ENCODE measurements around the gene CRYBB3.
A peak's percentile ranks its signal among the peaks of the same experiment; 100 is the strongest.
"Not testable (repeated sequence)": the region's sequence is repeated elsewhere in the genome, so short reads cannot be mapped to it uniquely, and the experiment has no call there.

Gene CRYBB3

GRCh38 chr22:25232301-25232700, 32.6 kb downstream of the CRYBB3 start:
- DNase-seq (ENCODE audit: low read depth) = peak; percentile 46
- Histone ChIP-seq H3K4me3 (ENCODE audit: low read length) (no peak overlapping the region), H3K4me1 (ENCODE audit: control insufficient read depth, insufficient read depth, low read length) (no peaks in the 10 kb centered on the region), H3K27me3 (replicated peaks; ENCODE audit: control insufficient read depth, insufficient read depth, low read length) (peaks cover 15% of the 10 kb centered on the region), H3K36me3 (ENCODE audit: control insufficient read depth, insufficient read depth, low read length, severe bottlenecking) (no peaks in the 10 kb centered on the region), H3K9ac (ENCODE audit: low read length) (no peak overlapping the region), H3K9me3 (ENCODE audit: control insufficient read depth, low read length) (no peaks in the 10 kb centered on the region)

- H3K4me1 ChIP-seq (ENCODE audit: control insufficient read depth, insufficient read depth, low read length); H3K9me3 ChIP-seq (ENCODE audit: control insufficient read depth, low read length); H3K36me3 ChIP-seq (ENCODE audit: control insufficient read depth, insufficient read depth, low read length, severe bottlenecking); H3K4me3 ChIP-seq (ENCODE audit: low read length); H3K9ac ChIP-seq (ENCODE audit: low read length); DNase-seq (ENCODE audit: low read depth): not testable (repeated sequence)
- peaks cover 19% of the 10 kb centered on the region for H3K27me3 ChIP-seq (replicated peaks; ENCODE audit: control insufficient read depth, insufficient read depth, low read length)
Measured at GRCh38 chr22:25233706-25234105, 34.0 kb downstream of the CRYBB3 start.

- Histone ChIP-seq H3K9me3 (ENCODE audit: control insufficient read depth, low read length) (no peaks in the 10 kb centered on the region), H3K4me3 (ENCODE audit: low read length) (no peak overlapping the region), H3K36me3 (ENCODE audit: control insufficient read depth, insufficient read depth, low read length, severe bottlenecking) (no peaks in the 10 kb centered on the region), H3K27me3 (replicated peaks; ENCODE audit: control insufficient read depth, insufficient read depth, low read length) (peaks cover 25% of the 10 kb centered on the region), H3K4me1 (ENCODE audit: control insufficient read depth, insufficient read depth, low read length) (no peaks in the 10 kb centered on the region), H3K9ac (ENCODE audit: low read length) (no peak overlapping the region)
- peak; percentile 75 for DNase-seq (ENCODE audit: low read depth)
Measured at GRCh38 chr22:25235547-25236290, 36.1 kb downstream of the CRYBB3 start.

GRCh38 chr22:25236417-25236816, 36.8 kb downstream of the CRYBB3 start:
- no peaks in the 10 kb centered on the region for H3K9me3 ChIP-seq (ENCODE audit: control insufficient read depth, low read length)
- peaks cover 25% of the 10 kb centered on the region for H3K27me3 ChIP-seq (replicated peaks; ENCODE audit: control insufficient read depth, insufficient read depth, low read length)
- no peak overlapping the region for H3K4me3 ChIP-seq (ENCODE audit: low read length)
- no peaks in the 10 kb centered on the region for H3K36me3 ChIP-seq (ENCODE audit: control insufficient read depth, insufficient read depth, low read length, severe bottlenecking)
- H3K4me1 ChIP-seq (ENCODE audit: control insufficient read depth, insufficient read depth, low read length) = no peaks in the 10 kb centered on the region
- no peak overlapping the region for H3K9ac ChIP-seq (ENCODE audit: low read length)
- DNase-seq (ENCODE audit: low read depth) = no peak

GRCh38 chr22:25237503-25237902, 37.8 kb downstream of the CRYBB3 start:
- H3K36me3 ChIP-seq (ENCODE audit: control insufficient read depth, insufficient read depth, low read length, severe bottlenecking) = no peaks in the 10 kb centered on the region
- H3K4me1 ChIP-seq (ENCODE audit: control insufficient read depth, insufficient read depth, low read length) = no peaks in the 10 kb centered on the region
- H3K4me3 ChIP-seq (ENCODE audit: low read length) = no peak overlapping the region
- no peaks in the 10 kb centered on the region for H3K9me3 ChIP-seq (ENCODE audit: control insufficient read depth, low read length)
- H3K27me3 ChIP-seq (replicated peaks; ENCODE audit: control insufficient read depth, insufficient read depth, low read length) = peaks cover 25% of the 10 kb centered on the region
- no peak for DNase-seq (ENCODE audit: low read depth)
- no peak overlapping the region for H3K9ac ChIP-seq (ENCODE audit: low read length)

- H3K4me1 ChIP-seq (ENCODE audit: control insufficient read depth, insufficient read depth, low read length); H3K9ac ChIP-seq (ENCODE audit: low read length); H3K36me3 ChIP-seq (ENCODE audit: control insufficient read depth, insufficient read depth, low read length, severe bottlenecking); H3K9me3 ChIP-seq (ENCODE audit: control insufficient read depth, low read length); DNase-seq (ENCODE audit: low read depth); H3K4me3 ChIP-seq (ENCODE audit: low read length): not testable (repeated sequence)
- peaks cover 25% of the 10 kb centered on the region for H3K27me3 ChIP-seq (replicated peaks; ENCODE audit: control insufficient read depth, insufficient read depth, low read length)
Measured at GRCh38 chr22:25238058-25238457, 38.4 kb downstream of the CRYBB3 start.

- not testable (repeated sequence) for H3K4me1 ChIP-seq (ENCODE audit: control insufficient read depth, insufficient read depth, low read length); H3K36me3 ChIP-seq (ENCODE audit: control insufficient read depth, insufficient read depth, low read length, severe bottlenecking); H3K9me3 ChIP-seq (ENCODE audit: control insufficient read depth, low read length); H3K4me3 ChIP-seq (ENCODE audit: low read length); H3K9ac ChIP-seq (ENCODE audit: low read length); H3K27me3 ChIP-seq (replicated peaks; ENCODE audit: control insufficient read depth, insufficient read depth, low read length); DNase-seq (ENCODE audit: low read depth)
Measured at GRCh38 chr22:25255169-25255568, 55.5 kb downstream of the CRYBB3 start.
